Neural progenitor cell (in vitro differentiated cells): ENCODE results near the gene OBP2B. TPM values are rescaled to one million over a fixed set of nuclear protein-coding genes. Genes with fewer than 3 reads are reported as not detected.

Source experiments
- DNase-seq: peaks from one replicate; pipeline ENCODE4 v3.0.0-alpha.2; 2016; ENCODE audit warnings: low spot score
- H2AFZ ChIP-seq: fragments of 200-600 bp; sonication (generic); replicated peaks from 2 replicates; pipeline ENCODE4 v1.6.1; 2016; ENCODE audit warnings: antibody characterized with exemption
- H3F3A ChIP-seq: fragments of 200-600 bp; sonication (generic); 2 replicates; pipeline ENCODE4 v1.6.1; 2016; ENCODE audit warnings: antibody characterized with exemption, low read depth
- H3K27ac ChIP-seq: fragments of 200-600 bp; sonication (generic); 2 replicates; pipeline ENCODE4 v1.5.1; 2016; ENCODE audit warnings: mild to moderate bottlenecking
- H3K27me3 ChIP-seq: fragments of 200-600 bp; sonication (generic); 2 replicates; pipeline ENCODE4 v1.6.1; 2016; ENCODE audit warnings: mild to moderate bottlenecking, moderate library complexity
- H3K36me3 ChIP-seq: fragments of 200-600 bp; sonication (generic); 2 replicates; pipeline ENCODE4 v1.5.1; 2016
- H3K4me1 ChIP-seq: fragments of 200-600 bp; sonication (generic); 2 replicates; pipeline ENCODE4 v1.6.1; 2016; ENCODE audit warnings: mixed run types
- H3K4me2 ChIP-seq: fragments of 200-600 bp; sonication (generic); 2 replicates; pipeline ENCODE4 v1.6.1; 2016
- H3K4me3 ChIP-seq: fragments of 200-600 bp; sonication (generic); 2 replicates; pipeline ENCODE4 v1.5.1; 2016
- H3K79me2 ChIP-seq: fragments of 200-600 bp; sonication (generic); 2 replicates; pipeline ENCODE4 v1.6.1; 2016; ENCODE audit warnings: low read depth
- H3K9ac ChIP-seq: fragments of 200-600 bp; sonication (generic); 2 replicates; pipeline ENCODE4 v1.6.1; 2016
- H3K9me3 ChIP-seq: fragments of 200-600 bp; sonication (generic); 2 replicates; pipeline ENCODE4 v1.5.1; 2016; ENCODE audit warnings: low read depth
- H4K20me1 ChIP-seq: fragments of 200-600 bp; sonication (generic); 2 replicates; pipeline ENCODE4 v1.6.1; 2016; ENCODE audit warnings: low read depth
- H3K27ac Mint-ChIP-seq: 3 replicates; pipeline ENCODE4 v1.8.0; 2021; ENCODE audit warnings: mixed read lengths
- H3K27me3 Mint-ChIP-seq: 2 replicates; pipeline ENCODE4 v1.8.0; 2022; ENCODE audit warnings: low read depth, mild to moderate bottlenecking, inconsistent platforms, moderate library complexity, mixed read lengths; ENCODE audit not compliant: insufficient read depth
- H3K36me3 Mint-ChIP-seq: 3 replicates; pipeline ENCODE4 v1.8.0; 2021; ENCODE audit warnings: mixed read lengths
- H3K4me1 Mint-ChIP-seq: 3 replicates; pipeline ENCODE4 v1.8.0; 2021; ENCODE audit warnings: mixed read lengths
- H3K4me3 Mint-ChIP-seq: 3 replicates; pipeline ENCODE4 v1.8.0; 2021; ENCODE audit warnings: mild to moderate bottlenecking, moderate library complexity, mixed read lengths
- H3K9me3 Mint-ChIP-seq: 3 replicates; pipeline ENCODE4 v1.8.0; 2020; ENCODE audit warnings: mixed read lengths
- EZH2 ChIP-seq: fragments of 200-600 bp; sonication (generic); IDR thresholded peaks from 2 replicates; pipeline ENCODE4 v1.6.1; 2017; ENCODE audit warnings: antibody characterized with exemption, mild to moderate bottlenecking, moderate library complexity
- EZH2phosphoT487 ChIP-seq: fragments of 200-600 bp; sonication (generic); IDR thresholded peaks from 2 replicates; pipeline ENCODE4 v1.6.1; 2017; ENCODE audit warnings: antibody characterized with exemption
- total RNA-seq: library from RNA; depleted of rRNA; stranded (reverse); fragments of >200 nt; gene quantifications from 2 replicates; pipeline ENCODE4 v1.2.3, GENCODE V29; 2015; ENCODE audit warnings: low replicate concordance
- TF ChIP-seq, protein P1 (sequence below): fragments of 200-600 bp; sonication (generic); IDR thresholded peaks from 2 replicates; pipeline ENCODE4 v1.5.1; 2017; ENCODE audit warnings: antibody characterized with exemption, mild to moderate bottlenecking

Gene OBP2B
- total RNA-seq, 1 donor from 2014 or later: not detected

DNA sequence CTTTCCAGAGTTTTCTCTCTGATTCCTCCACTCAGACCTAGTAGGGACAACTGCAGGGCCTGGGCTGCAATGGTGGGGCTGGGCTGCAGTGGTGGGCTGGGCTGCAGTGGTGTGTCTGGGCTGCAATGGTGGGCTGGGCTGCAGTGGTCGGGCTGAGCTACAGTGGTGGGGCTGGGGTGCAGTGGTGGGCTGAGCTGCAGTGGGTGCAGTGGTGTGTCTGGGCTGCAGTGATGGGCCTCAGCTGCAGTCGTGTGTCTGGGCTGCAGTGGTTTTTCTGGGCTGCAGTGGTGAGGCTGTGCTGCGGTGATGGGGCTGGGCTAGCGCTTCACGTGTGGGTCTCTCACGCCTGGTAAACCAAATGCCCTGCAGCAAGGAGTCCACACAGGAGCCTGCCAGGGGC lies 38.6 kb upstream of the OBP2B start:
- Mint-ChIP-seq H3K9me3 (no peaks in the 10 kb centered on the region), H3K4me1 (peaks cover 3% of the 10 kb centered on the region), H3K27me3 (peaks cover 4% of the 10 kb centered on the region), H3K27ac (no peak overlapping the region), H3K4me3 (no peak overlapping the region), H3K36me3 (no peaks in the 10 kb centered on the region)
- H3K9me3 ChIP-seq: no peaks in the 10 kb centered on the region
- peaks cover 13% of the 10 kb centered on the region for H3K4me1 ChIP-seq
- H3K9ac ChIP-seq: no peak overlapping the region
- H3K4me3 ChIP-seq: no peak overlapping the region
- no peak overlapping the region for H3K4me2 ChIP-seq
- no peaks in the 10 kb centered on the region for H4K20me1 ChIP-seq
- H3K79me2 ChIP-seq: no peaks in the 10 kb centered on the region
- TF ChIP-seq, protein P1, sequence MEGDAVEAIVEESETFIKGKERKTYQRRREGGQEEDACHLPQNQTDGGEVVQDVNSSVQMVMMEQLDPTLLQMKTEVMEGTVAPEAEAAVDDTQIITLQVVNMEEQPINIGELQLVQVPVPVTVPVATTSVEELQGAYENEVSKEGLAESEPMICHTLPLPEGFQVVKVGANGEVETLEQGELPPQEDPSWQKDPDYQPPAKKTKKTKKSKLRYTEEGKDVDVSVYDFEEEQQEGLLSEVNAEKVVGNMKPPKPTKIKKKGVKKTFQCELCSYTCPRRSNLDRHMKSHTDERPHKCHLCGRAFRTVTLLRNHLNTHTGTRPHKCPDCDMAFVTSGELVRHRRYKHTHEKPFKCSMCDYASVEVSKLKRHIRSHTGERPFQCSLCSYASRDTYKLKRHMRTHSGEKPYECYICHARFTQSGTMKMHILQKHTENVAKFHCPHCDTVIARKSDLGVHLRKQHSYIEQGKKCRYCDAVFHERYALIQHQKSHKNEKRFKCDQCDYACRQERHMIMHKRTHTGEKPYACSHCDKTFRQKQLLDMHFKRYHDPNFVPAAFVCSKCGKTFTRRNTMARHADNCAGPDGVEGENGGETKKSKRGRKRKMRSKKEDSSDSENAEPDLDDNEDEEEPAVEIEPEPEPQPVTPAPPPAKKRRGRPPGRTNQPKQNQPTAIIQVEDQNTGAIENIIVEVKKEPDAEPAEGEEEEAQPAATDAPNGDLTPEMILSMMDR: no peak
- no peak for TF ChIP-seq EZH2phosphoT487
- no peak for TF ChIP-seq EZH2
- H2AFZ ChIP-seq: no peak overlapping the region
- H3K27ac ChIP-seq: no peak overlapping the region
- no peaks in the 10 kb centered on the region for H3F3A ChIP-seq
- no peak for DNase-seq
- H3K27me3 ChIP-seq: peaks cover 32% of the 10 kb centered on the region
- no peaks in the 10 kb centered on the region for H3K36me3 ChIP-seq

DNA sequence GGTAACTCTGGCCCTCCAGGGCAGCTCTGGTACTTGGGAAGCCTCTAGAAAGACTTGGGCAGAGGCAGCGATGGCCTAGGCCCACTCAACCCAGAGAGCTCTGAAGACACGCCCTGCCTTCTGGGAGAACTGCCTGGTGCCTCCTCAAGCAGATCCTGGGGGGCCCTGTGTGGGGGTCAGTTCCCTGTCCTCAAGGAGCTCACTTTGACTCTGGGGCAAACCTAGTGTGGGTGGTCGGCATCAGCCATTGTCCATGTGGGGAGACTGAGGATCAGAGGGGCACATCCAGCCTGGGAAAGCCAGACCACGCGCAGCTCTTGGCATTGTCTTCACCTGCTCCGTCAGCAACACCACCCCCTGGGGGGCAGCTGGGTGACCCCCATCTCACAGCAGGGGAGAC lies 37.9 kb upstream of the OBP2B start:
- Histone ChIP-seq H3K4me3 (no peak overlapping the region), H3F3A (no peaks in the 10 kb centered on the region), H3K36me3 (no peaks in the 10 kb centered on the region), H2AFZ (no peak overlapping the region), H3K27ac (no peak overlapping the region), H3K4me2 (no peak overlapping the region), H3K27me3 (peaks cover 32% of the 10 kb centered on the region), H3K79me2 (no peaks in the 10 kb centered on the region), H4K20me1 (no peaks in the 10 kb centered on the region), H3K4me1 (peaks cover 13% of the 10 kb centered on the region), H3K9ac (no peak overlapping the region), H3K9me3 (no peaks in the 10 kb centered on the region)
- peaks cover 7% of the 10 kb centered on the region for H3K27me3 Mint-ChIP-seq
- no peaks in the 10 kb centered on the region for H3K36me3 Mint-ChIP-seq
- H3K9me3 Mint-ChIP-seq: peaks cover 2% of the 10 kb centered on the region
- no peak for DNase-seq
- H3K27ac Mint-ChIP-seq: no peak overlapping the region
- H3K4me1 Mint-ChIP-seq: peaks cover 3% of the 10 kb centered on the region
- H3K4me3 Mint-ChIP-seq: no peak overlapping the region
- TF ChIP-seq, protein P1: no peak
- no peak for TF ChIP-seq EZH2
- no peak for TF ChIP-seq EZH2phosphoT487

DNA sequence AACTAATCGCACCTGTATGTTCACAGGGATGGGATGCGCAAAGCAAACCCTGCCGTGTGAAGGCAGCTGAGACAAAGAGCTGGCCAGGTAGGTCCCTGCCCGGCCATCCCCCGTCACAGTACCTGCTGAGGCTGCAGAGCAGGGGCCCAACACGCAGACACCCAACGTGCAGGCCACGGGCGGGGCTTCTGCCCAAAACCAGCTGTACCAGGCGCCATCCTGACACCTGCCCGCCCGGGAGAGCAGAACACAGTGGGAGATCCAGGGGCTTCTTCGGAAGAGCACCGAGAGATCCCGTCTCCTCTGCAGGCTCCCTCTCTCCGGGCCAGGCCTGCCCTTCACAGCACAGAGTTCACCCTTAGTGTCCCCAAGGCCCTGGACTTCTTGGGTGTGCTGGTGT lies 37.5 kb upstream of the OBP2B start:
- H3K27ac Mint-ChIP-seq: no peak overlapping the region
- TF ChIP-seq, protein P1: no peak
- no peak for TF ChIP-seq EZH2
- TF ChIP-seq EZH2phosphoT487: no peak
- no peaks in the 10 kb centered on the region for H3K36me3 ChIP-seq
- H3K27ac ChIP-seq: no peak overlapping the region
- H3K36me3 Mint-ChIP-seq: no peaks in the 10 kb centered on the region
- no peak overlapping the region for H3K4me2 ChIP-seq
- DNase-seq: no peak
- H3K79me2 ChIP-seq: no peaks in the 10 kb centered on the region
- H3K4me3 Mint-ChIP-seq: no peak overlapping the region
- no peaks in the 10 kb centered on the region for H3K9me3 ChIP-seq
- H3K27me3 Mint-ChIP-seq: peaks cover 10% of the 10 kb centered on the region
- peaks cover 3% of the 10 kb centered on the region for H3K4me1 Mint-ChIP-seq
- H2AFZ ChIP-seq: no peak overlapping the region
- peaks cover 2% of the 10 kb centered on the region for H3K9me3 Mint-ChIP-seq
- no peaks in the 10 kb centered on the region for H4K20me1 ChIP-seq
- H3K4me1 ChIP-seq: peaks cover 13% of the 10 kb centered on the region
- H3K27me3 ChIP-seq: peaks cover 32% of the 10 kb centered on the region
- H3K4me3 ChIP-seq: no peak overlapping the region
- H3K9ac ChIP-seq: no peak overlapping the region
- H3F3A ChIP-seq: no peaks in the 10 kb centered on the region

DNA sequence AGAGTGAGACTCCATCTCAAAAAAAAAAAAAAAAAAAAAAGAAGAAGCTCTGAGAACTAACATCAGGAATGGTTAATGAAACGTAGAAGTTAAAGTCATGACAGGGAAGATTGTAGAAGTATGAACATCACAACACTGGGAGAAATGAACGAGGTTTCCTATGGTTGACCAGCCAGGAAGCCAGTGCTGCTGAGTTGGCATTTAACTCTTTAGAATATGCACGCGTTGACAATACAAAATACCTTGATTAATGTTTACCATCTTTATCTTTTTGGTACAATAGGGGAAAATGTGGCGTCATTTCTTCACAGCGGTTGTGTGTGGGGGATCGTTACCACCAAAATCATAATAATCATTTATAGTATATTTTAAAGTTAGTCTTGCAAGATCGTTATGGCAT lies 33.9 kb upstream of the OBP2B start:
- no peak for DNase-seq
- Mint-ChIP-seq H3K9me3 (peaks cover 2% of the 10 kb centered on the region), H3K4me1 (peaks cover 6% of the 10 kb centered on the region), H3K4me3 (no peak overlapping the region), H3K27ac (no peak overlapping the region), H3K36me3 (no peaks in the 10 kb centered on the region), H3K27me3 (peaks cover 14% of the 10 kb centered on the region)
- Histone ChIP-seq H3K27me3 (peaks cover 43% of the 10 kb centered on the region), H3K36me3 (no peaks in the 10 kb centered on the region), H3K9ac (no peak overlapping the region), H3K4me1 (peaks cover 4% of the 10 kb centered on the region), H3K9me3 (no peaks in the 10 kb centered on the region), H4K20me1 (no peaks in the 10 kb centered on the region), H3K4me2 (no peak overlapping the region), H2AFZ (no peak overlapping the region), H3K4me3 (no peak overlapping the region), H3K79me2 (no peaks in the 10 kb centered on the region), H3K27ac (no peak overlapping the region), H3F3A (peaks cover 13% of the 10 kb centered on the region)
- TF ChIP-seq, protein P1: no peak
- TF ChIP-seq EZH2: no peak
- no peak for TF ChIP-seq EZH2phosphoT487
